Activated CD4-positive, alpha-beta T cell treated with anti-CD3 and anti-CD28 coated beads, Interleukin-2, amount 50 U/mL, for 4 hours (primary cell): ENCODE results near the gene SLC25A4.
"Not testable (repeated sequence)": the region's sequence is repeated elsewhere in the genome, so short reads cannot be mapped to it uniquely, and the experiment has no call there.

Experiments used
- DNase-seq, 2 experiments: peaks; one replicate each; pipeline ENCODE4 v3.0.0-alpha.2; 2020

SLC25A4 gene

GRCh38 chr4:185142912-185143600 is at the start of gene SLC25A4:
Gene SLC25A4, plus strand, starts transcription at chr4:185143266. Its CDS starts 107 bp downstream, at chr4:185143373.
- DNase-seq: peak; percentile 73 to 79

- no peak for DNase-seq
Observed at GRCh38 chr4:185093603-185094002, 49.5 kb upstream of the SLC25A4 start.

GRCh38 chr4:185096032-185096653 is 46.9 kb upstream of the SLC25A4 start:
- DNase-seq: no peak

- DNase-seq: no peak
Observed at GRCh38 chr4:185098474-185098873, 44.6 kb upstream of the SLC25A4 start.

- no peak for DNase-seq
Observed at GRCh38 chr4:185099024-185099682, 43.9 kb upstream of the SLC25A4 start.

GRCh38 chr4:185099940-185100339 is 43.1 kb upstream of the SLC25A4 start:
- no peak for DNase-seq

- DNase-seq: no peak
Observed at GRCh38 chr4:185100423-185100822, 42.6 kb upstream of the SLC25A4 start.

GRCh38 chr4:185101354-185101890 is 41.6 kb upstream of the SLC25A4 start:
- DNase-seq: no peak

- no peak for DNase-seq
Observed at GRCh38 chr4:185104733-185105132, 38.3 kb upstream of the SLC25A4 start.

- no peak for DNase-seq
Observed at GRCh38 chr4:185106353-185106752, 36.7 kb upstream of the SLC25A4 start.

GRCh38 chr4:185107574-185107973 is 35.5 kb upstream of the SLC25A4 start:
- not testable (repeated sequence) for DNase-seq

- DNase-seq: no peak
Observed at GRCh38 chr4:185108185-185108584, 34.9 kb upstream of the SLC25A4 start.

- DNase-seq: no peak
Observed at GRCh38 chr4:185108669-185109068, 34.4 kb upstream of the SLC25A4 start.

GRCh38 chr4:185109736-185110135 is 33.3 kb upstream of the SLC25A4 start:
- no peak for DNase-seq

GRCh38 chr4:185110375-185110823 is 32.7 kb upstream of the SLC25A4 start:
- DNase-seq: no peak

GRCh38 chr4:185112104-185112503 is 31.0 kb upstream of the SLC25A4 start:
- DNase-seq: no peak

GRCh38 chr4:185113340-185113739 is 29.7 kb upstream of the SLC25A4 start:
- DNase-seq: no peak

GRCh38 chr4:185115827-185116232 is 27.2 kb upstream of the SLC25A4 start:
- no peak for DNase-seq

GRCh38 chr4:185117300-185117934 is 25.6 kb upstream of the SLC25A4 start:
- no peak for DNase-seq

- DNase-seq: no peak
Observed at GRCh38 chr4:185118876-185119275, 24.2 kb upstream of the SLC25A4 start.

GRCh38 chr4:185119467-185119866 is 23.6 kb upstream of the SLC25A4 start:
- not testable (repeated sequence) for DNase-seq

- DNase-seq: no peak
Observed at GRCh38 chr4:185119927-185120630, 23.0 kb upstream of the SLC25A4 start.

- DNase-seq: no peak
Observed at GRCh38 chr4:185120631-185120946, 22.5 kb upstream of the SLC25A4 start.
